Muscle of back (tissue), 11 donors: ENCODE data around the gene VPS39. TPM values are rescaled to one million over a fixed set of nuclear protein-coding genes. Genes with fewer than 3 reads are reported as not detected.

Source experiments
- DNase-seq, 3 donors: peaks; one replicate each; pipeline versions ENCODE4 v3.0.0 to v3.0.0-alpha.2; 2013
- polyA plus RNA-seq, 10 donors: library from polyadenylated mRNA; unstranded; fragments of 120-200 nt; gene quantifications; one replicate each; pipeline ENCODE4 v1.2.1, GENCODE V29; 2013; ENCODE audit not compliant: insufficient read length in 10 of 10

Gene VPS39
- polyA plus RNA-seq, 10 donors: 32.8 to 56.7 (median 44.9) TPM

DNA sequence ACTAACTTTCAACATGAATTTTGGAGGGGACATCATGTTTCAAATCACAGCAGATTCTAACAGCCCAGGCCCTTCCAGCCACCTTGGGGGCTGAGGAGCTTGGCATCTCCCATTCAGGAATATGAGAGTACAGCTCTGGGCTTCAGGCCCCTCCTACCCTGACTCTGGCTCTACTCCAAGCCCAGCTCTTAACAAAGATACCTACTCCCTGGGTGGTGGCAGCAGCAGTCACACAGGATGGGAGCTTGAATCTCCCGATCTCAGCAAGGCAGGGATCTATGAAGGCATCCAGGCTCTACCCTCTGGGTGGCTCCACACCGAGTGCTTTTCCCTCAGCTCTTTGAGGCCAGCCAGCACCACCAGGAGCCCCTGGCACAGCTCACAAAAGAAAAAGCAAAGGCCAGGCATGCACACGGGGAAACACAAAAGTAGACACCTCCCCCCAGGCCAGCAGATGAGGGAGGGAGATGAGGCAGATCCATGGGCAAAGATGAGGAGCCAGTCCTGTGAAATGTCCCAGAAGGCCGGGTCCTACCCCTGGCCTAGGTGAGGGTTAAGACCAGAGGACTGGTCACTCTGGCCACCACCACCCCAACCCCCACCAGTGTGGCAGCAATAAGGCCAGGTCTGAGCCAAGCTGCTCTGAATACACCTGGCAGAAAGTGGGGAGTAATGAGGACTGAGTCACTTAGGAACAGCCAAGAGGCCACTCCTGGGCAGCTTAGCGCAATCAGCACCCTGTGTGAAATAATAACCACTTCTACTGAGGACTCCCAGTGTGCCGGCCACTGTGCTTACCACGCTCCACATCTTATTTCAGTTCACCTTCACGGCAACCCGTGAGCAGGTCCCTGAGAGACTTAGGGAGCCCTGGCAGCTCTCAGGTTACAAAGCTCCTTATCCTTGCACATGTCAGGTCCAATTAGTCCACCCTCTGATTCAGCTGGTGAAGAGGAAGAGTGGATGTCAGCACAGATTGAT is 76.0 kb downstream of the VPS39 start:
- no peak for DNase-seq

DNA sequence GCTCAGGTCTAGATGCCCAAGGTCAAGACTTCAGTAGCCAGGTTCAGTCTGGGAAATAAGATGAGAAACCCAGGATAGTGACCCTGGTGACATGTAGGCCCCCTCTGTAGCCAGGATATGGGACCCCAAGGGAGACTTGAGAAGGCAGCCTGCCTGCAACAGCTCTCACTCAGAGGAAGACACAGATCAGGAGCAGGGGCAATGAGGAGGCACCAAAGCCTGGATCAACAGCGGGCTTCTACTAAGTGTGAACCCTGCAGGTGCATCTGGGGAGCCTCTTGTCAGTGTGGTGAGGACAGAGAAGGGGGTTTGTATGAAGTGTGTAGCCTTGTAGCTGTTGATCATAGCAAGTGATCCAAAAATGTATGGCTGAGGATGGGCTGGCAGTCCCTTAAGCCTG is 77.1 kb downstream of the VPS39 start:
- DNase-seq: no peak

GRCh38 chr15:42130246-42130986 is 77.7 kb downstream of the VPS39 start:
- no peak for DNase-seq

DNA sequence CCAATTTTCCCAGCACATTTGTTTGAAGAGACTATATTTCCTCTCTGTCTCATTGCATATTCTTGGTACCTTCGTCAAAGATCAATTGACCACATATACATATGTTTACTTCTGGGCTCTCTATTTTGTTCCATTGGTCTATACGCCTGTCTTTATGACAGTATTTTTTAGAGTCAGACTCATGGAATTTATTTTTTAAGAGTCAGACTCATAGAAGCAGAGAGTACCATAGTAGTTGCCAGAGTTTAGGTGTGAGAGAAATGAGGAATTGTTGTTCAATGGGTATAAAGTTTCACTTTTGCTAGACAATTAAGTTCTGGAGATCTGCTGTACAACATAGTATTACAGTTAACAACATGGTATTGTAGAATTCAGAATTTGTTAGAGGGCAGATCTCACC is 78.7 kb downstream of the VPS39 start:
- DNase-seq: no peak

DNA sequence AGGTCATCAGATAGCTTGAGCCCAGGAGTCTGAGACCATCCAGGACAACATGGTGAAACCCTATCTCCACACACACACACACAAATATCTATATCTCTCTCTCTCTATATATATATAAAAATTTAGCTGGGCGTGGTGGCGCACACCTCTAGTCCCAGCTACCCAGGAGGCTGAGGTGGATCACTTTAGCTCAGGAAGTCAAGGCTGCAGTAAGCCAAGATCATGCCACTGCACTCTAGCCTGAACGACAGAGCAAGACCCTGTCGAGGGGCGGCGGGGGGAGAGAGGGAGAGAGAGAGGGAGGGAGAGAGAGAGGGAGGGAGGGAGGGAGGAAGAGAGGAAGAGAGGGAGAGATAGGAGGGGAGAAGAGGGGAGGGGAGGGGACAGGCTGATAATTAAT is 79.6 kb downstream of the VPS39 start:
- DNase-seq: no peak

- no peak for DNase-seq
Observed at GRCh38 chr15:42123546-42123945, 84.6 kb downstream of the VPS39 start.

DNA sequence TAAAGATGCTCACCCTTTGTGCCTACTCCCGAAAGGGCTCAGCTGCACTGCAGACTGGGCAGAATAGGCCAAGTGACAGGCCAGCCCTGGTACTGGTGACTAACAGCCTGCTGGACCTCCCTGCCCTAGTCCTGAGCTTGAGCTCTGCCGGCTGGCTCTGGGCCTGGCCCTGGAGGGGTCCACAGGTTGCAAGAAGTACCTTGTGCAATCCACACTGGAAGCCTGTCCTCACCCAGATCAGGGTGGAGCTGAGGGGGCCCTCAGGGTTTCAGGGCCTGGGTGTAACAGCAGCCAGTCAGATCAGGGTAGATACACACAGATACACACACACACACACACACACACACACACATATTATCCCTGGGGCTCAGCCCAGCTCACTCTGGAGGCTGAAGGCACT is 86.4 kb downstream of the VPS39 start:
- no peak for DNase-seq

DNA sequence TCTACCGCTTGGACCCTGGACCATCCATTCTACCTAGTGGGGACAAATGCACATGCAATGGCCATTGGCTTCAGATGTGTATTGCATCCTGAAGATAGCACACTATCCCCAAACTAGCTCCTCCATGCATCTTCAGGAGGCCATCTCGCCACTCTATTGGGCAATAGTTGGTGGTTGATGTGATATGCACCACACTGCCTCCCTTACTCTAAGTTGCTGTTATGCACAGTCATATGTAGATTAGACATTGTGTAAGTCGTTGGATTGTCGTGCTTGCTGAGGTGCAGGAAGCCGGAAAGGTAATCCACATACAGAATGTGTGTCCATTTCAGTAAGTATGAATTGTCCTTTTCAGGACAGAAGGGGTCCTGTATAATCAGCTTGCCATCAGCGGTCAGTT is 87.1 kb downstream of the VPS39 start:
- no peak for DNase-seq

DNA sequence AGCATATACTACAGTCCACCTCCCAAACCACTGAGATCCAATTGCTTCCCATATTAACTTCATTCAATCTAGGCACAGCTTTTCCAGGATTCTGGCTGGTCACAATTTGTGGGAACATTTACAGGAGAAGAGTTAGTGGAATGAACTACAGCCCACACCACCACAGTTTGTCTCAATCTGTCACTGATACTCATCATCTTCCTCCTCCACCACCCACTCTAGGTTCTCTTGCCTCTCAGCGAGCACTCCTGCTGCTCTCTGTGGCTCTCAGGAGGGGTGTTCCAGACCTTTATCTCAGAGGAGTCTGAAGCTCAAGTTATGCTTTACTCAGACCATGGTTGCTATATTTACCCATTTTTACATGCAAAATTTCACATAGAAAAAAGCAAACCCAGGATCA is 87.8 kb downstream of the VPS39 start:
- DNase-seq: no peak

DNA sequence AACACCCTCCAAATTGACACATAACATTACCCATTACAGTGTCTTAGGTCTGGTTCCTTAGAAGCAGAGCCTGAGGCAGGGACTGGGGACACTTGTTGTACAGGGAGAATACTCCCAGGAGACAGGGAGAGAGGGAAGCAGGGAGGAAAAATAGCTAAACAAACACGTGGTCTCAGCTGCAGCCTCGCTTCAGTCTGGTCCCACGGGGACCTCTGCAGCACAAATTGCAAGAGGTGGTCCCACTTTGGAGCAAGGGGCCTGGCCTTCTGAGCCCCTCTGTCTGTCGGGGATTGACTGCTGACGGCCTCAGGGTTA is 88.7 kb downstream of the VPS39 start:
- DNase-seq: no peak

DNA sequence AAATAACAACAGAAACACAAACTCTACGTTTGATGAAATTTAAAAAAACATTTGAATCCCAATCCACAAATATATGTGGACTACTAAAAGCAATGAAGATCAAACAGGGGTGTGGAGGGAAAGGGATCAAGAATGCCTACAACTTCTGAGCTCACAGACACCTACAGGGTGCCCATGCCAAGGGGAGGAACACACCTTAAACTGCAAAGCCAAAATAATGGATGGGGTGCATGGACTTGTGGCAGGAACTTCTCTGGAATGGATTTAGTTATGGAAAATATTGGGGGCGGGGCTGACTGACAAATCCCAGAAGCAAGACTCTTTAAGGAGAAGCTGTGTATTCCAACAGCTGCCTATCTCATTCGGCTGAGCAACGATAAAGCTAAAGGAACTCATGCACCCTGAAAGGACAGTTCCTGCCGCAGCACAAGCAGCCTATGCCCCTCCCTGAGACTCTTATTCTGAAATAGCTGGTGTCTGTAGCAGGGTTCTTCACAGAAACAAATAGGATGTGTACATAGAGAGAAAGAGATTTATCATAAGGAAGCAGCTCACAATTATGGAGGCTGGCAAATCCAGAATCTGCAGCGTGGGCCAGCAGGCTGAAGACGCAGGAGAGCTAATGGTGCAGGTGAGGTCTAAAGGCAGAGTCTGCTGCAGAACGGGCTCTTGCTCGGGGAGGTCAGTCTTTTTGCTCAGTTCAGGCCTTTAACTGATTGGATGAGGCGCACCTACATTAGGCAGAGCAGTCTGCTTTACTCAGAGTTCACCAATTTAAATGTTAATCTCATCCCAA is 89.3 kb downstream of the VPS39 start:
- DNase-seq: peak in 2 of 3 donors; percentile 8 to 46

DNA sequence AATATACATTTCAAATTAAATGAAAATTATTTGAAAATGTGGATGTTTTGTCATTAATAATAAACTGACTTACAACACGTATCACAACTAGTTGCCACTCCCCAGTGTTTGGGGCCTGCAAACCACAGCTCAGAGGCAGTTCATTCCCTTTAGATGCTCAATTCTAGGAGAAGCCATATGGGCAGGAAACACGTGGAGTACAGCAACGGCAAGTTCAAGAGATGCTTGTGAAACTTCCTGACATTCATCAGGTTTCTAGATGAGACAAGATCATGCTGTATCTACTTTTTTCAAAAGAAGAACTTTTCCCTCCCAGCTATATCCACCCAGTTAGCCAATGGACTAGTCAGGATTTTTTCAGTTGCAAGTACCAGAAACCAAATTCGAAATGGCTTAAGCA is 96.2 kb downstream of the VPS39 start:
- no peak for DNase-seq

DNA sequence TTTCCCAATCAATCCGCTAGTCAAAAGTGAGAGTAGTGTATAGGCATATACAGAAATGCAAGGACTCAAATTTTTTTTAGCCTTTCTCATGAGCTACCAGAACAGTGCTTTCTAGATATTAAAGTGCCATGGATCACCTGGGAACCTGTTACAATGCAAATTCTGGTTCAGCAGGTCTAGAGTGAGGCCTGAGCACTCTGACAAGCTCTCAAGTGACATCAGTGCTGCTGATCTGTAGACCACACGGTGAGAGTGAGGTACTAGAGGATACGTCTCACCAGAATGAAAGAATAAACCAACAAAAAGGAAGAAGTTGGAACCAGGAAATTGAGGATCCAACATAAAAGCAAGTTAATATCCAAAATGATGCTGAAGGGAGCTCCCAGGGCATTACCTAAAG is 97.7 kb downstream of the VPS39 start:
- no peak for DNase-seq

DNA sequence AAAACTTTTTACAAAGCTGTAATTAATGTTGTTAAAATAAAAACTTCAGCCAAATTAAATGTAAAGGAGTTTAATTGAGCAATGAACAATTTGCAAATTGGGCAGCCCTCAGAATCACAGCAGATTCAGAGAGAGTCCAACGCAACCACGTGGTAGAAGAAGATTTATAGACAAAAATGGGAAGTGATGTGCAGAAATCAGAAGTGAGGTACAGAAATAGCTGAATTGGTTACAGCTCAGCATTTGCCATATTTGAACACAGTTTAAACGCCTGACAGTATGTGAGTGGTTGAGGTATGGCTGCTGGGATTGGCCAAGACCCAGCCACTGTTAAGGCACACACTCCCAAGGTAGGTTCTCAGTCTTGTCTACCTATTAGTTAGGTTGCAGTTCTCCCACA is 99.3 kb downstream of the VPS39 start:
- DNase-seq: no peak

Other genes with a start within 250 kb of the VPS39 start
- gene EHD4, start 235.7 kb downstream of the VPS39 start, polyA plus RNA-seq: 10 to 100 TPM; 23.4 to 37.9 (median 33.7) TPM
- 1 to 10 TPM in 7 of 10 donors, under 1 TPM in 3; 0.50 to 1.9 (median 1.2) TPM for gene PLA2G4E, start 187.3 kb downstream of the VPS39 start, polyA plus RNA-seq
- under 1 TPM in 9 of 10 donors, not detected in 1; 0.09 to 0.23 (median 0.14) TPM for gene PLA2G4D, start 113.7 kb downstream of the VPS39 start, polyA plus RNA-seq
- 1 to 10 TPM in 2 of 10 donors, under 1 TPM in 4, not detected in 4; 0.05 to 2.7 (median 0.12) TPM for gene PLA2G4F, start 51.7 kb downstream of the VPS39 start, polyA plus RNA-seq
- gene GANC, start 64.9 kb upstream of the VPS39 start, polyA plus RNA-seq: 10 to 100 TPM; 12.6 to 19.9 (median 14.4) TPM
- 10 to 100 TPM; 29.6 to 44.7 (median 40.2) TPM for gene TMEM87A, start 65.1 kb upstream of the VPS39 start, polyA plus RNA-seq
- 100 to 1,000 TPM; 151 to 483 (median 332) TPM for gene CAPN3, start 151.2 kb upstream of the VPS39 start, polyA plus RNA-seq